Measurements from ENCODE around the gene FGGY.

The FGGY gene

DNA sequence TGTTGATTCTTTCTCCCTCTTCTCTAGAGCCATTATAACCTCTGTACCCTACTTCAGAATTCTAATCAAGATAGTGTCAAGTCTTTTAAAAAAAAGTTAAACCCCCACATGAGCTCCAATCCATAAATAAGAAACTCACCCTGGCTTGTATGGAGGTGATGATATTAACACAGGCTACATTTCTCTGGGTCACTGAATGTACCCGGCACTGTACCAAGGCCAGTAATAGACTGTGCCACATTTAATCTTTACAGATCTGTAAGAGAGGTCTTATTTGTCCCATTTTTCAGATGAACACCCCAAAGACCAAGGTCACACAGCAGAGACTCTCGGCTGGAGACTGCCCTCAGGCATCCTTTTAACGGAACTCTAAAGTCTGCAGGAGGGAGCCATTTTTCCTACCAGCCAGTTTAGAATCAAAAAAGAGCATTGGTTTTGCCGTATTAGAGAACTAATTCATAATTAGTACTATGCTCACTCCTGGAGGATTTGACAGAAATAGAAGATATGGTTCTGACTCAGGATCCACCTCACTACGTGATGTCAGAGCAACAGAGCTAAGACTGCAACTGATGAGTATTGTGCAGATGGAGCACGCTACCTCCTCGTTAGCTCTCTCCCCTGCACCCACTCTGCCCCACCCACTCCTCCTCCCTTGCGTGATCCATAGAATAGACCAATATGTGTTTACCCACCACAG, 300.7 kb downstream of the FGGY start:
- H3K27me3 ChIP-seq (replicated peaks; ENCODE audit: control insufficient read depth, insufficient read depth, low read length): no peaks in the 10 kb centered on the region
- no peak for DNase-seq (ENCODE audit: extremely low read depth, insufficient read length)
- TF ChIP-seq, protein P1, sequence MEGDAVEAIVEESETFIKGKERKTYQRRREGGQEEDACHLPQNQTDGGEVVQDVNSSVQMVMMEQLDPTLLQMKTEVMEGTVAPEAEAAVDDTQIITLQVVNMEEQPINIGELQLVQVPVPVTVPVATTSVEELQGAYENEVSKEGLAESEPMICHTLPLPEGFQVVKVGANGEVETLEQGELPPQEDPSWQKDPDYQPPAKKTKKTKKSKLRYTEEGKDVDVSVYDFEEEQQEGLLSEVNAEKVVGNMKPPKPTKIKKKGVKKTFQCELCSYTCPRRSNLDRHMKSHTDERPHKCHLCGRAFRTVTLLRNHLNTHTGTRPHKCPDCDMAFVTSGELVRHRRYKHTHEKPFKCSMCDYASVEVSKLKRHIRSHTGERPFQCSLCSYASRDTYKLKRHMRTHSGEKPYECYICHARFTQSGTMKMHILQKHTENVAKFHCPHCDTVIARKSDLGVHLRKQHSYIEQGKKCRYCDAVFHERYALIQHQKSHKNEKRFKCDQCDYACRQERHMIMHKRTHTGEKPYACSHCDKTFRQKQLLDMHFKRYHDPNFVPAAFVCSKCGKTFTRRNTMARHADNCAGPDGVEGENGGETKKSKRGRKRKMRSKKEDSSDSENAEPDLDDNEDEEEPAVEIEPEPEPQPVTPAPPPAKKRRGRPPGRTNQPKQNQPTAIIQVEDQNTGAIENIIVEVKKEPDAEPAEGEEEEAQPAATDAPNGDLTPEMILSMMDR (IDR thresholded peaks at IDR 0.05; ENCODE audit: insufficient read depth, low read length, poor library complexity, severe bottlenecking): no peak
- no peaks in the 10 kb centered on the region for H3K36me3 ChIP-seq (ENCODE audit: control insufficient read depth, insufficient read depth, low read length)
- H3K4me3 ChIP-seq (replicated peaks; ENCODE audit: low read depth, low read length): no peak overlapping the region

DNA sequence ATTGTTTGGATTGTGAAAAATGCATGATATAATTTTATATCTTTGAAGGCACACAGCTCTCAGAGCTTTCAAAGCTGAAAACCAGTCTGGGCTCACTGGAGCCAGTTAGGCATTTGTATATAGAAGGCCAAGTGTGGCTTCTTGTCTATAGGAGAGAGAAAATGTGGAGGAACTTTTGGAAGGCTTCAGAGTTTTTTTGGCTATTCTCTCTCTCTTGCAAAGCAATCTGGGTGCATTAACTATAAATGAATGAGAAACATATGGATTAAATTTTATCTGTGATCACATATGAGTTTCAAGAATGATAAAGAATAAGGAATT, 301.2 kb downstream of the FGGY start:
- DNase-seq (ENCODE audit: extremely low read depth, insufficient read length): no peak
- no peak overlapping the region for H3K4me3 ChIP-seq (replicated peaks; ENCODE audit: low read depth, low read length)
- no peaks in the 10 kb centered on the region for H3K27me3 ChIP-seq (replicated peaks; ENCODE audit: control insufficient read depth, insufficient read depth, low read length)
- no peaks in the 10 kb centered on the region for H3K36me3 ChIP-seq (ENCODE audit: control insufficient read depth, insufficient read depth, low read length)
- TF ChIP-seq, protein P1 (IDR thresholded peaks at IDR 0.05; ENCODE audit: insufficient read depth, low read length, poor library complexity, severe bottlenecking): no peak

DNA sequence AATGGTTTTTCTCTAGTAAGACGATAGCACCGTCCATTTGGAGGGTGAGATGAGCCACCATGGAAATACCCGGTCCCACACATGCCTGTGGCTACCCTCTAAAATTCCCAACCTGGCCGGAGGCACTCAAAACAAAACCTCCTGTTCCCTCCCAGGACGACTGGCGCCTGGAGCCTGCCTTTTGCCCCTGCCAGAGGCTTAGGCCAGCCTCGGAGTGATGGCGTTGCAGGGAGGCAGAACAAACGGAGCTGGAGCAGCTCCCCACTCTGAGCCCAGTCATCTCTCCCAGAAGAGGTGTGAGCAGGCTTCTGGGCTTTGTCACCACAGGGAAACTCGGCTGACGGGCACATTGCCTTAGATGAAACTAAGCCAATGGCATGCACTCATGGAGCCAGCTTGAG, 304.1 kb downstream of the FGGY start:
- H3K27me3 ChIP-seq (replicated peaks; ENCODE audit: control insufficient read depth, insufficient read depth, low read length): no peaks in the 10 kb centered on the region
- TF ChIP-seq, protein P1 (IDR thresholded peaks at IDR 0.05; ENCODE audit: insufficient read depth, low read length, poor library complexity, severe bottlenecking): no peak
- no peaks in the 10 kb centered on the region for H3K36me3 ChIP-seq (ENCODE audit: control insufficient read depth, insufficient read depth, low read length)
- no peak for DNase-seq (ENCODE audit: extremely low read depth, insufficient read length)
- H3K4me3 ChIP-seq (replicated peaks; ENCODE audit: low read depth, low read length): no peak overlapping the region

DNA sequence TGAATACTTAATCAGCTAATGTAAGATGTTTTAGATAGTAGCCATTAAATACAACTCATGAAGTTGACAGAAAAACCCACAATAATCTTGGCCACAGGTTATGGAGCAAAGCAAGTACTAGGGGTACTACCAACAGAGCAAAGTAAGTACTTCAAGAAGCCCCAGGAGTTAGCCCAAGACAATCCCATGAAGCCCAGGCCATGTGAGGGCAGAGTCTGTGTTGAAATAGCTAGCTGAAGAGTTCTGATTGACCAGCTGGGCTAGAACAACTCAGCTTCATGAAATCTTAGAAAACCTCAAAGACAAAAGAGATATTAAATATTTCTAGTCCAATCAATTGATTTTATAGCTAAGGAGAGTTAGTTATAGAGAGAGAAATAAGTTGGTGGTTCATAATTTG, 304.9 kb downstream of the FGGY start:
- TF ChIP-seq, protein P1 (IDR thresholded peaks at IDR 0.05; ENCODE audit: insufficient read depth, low read length, poor library complexity, severe bottlenecking): no peak
- DNase-seq (ENCODE audit: extremely low read depth, insufficient read length): no peak
- H3K4me3 ChIP-seq (replicated peaks; ENCODE audit: low read depth, low read length): no peak overlapping the region
- H3K36me3 ChIP-seq (ENCODE audit: control insufficient read depth, insufficient read depth, low read length): no peaks in the 10 kb centered on the region
- H3K27me3 ChIP-seq (replicated peaks; ENCODE audit: control insufficient read depth, insufficient read depth, low read length): no peaks in the 10 kb centered on the region

DNA sequence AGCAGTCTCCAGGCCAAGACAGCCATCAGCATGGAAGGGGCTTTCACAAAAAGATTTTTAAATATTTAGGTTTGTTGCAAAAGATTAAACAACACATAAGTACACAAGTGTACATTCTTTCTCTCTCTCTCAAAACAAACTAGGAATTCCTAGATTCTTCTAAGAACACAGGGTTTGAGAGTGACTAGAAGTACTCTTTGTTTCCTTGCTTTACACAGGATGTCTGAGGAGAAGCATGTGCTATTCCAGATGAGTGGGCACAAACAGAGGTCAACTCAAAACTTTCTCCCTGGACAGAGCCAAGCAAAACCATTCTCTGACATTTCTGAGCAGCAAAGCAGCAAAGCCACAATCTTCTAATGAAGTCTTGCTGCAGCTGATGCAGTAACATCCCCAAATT, 307.3 kb downstream of the FGGY start:
- TF ChIP-seq, protein P1 (IDR thresholded peaks at IDR 0.05; ENCODE audit: insufficient read depth, low read length, poor library complexity, severe bottlenecking): no peak
- H3K27me3 ChIP-seq (replicated peaks; ENCODE audit: control insufficient read depth, insufficient read depth, low read length): no peaks in the 10 kb centered on the region
- no peak overlapping the region for H3K4me3 ChIP-seq (replicated peaks; ENCODE audit: low read depth, low read length)
- H3K36me3 ChIP-seq (ENCODE audit: control insufficient read depth, insufficient read depth, low read length): no peaks in the 10 kb centered on the region; the same call in 1 of the 2 replicates
- no peak for DNase-seq (ENCODE audit: extremely low read depth, insufficient read length)

DNA sequence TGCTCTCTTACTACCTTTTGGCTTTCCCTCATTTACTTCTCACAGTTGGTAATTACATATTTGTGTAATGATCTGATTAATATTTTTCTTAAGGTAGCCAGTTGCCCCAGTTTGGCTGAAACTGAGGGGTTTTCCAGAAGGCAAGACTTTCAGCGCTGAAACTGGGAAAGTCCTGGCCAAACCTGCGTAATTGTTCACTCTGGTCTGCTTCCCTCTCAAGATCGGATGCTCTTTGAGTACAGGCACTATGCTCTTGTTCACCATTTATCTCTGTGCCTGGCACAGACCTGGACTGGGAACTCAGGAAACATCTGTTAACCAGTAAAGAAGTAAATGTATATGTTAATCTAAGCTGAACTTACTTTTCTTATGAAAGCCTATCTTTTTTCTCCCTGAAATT, 308.3 kb downstream of the FGGY start:
- no peak overlapping the region for H3K4me3 ChIP-seq (replicated peaks; ENCODE audit: low read depth, low read length)
- H3K36me3 ChIP-seq (ENCODE audit: control insufficient read depth, insufficient read depth, low read length): no peaks in the 10 kb centered on the region; the same call in 1 of the 2 replicates
- TF ChIP-seq, protein P1 (IDR thresholded peaks at IDR 0.05; ENCODE audit: insufficient read depth, low read length, poor library complexity, severe bottlenecking): no peak
- no peak for DNase-seq (ENCODE audit: extremely low read depth, insufficient read length)
- H3K27me3 ChIP-seq (replicated peaks; ENCODE audit: control insufficient read depth, insufficient read depth, low read length): no peaks in the 10 kb centered on the region

All from GM06990 (cell line).